Endometrial microvascular endothelial cells (primary cell): Measurements from ENCODE around the gene HMGXB3. TPM values are rescaled to one million over a fixed set of nuclear protein-coding genes. Genes with fewer than 3 reads are reported as not detected.
"Not testable (repeated sequence)": the region's sequence is repeated elsewhere in the genome, so short reads cannot be mapped to it uniquely, and the experiment has no call there.

ENCODE experiments used
- in situ Hi-C: cut with HindIII; loops from 2 replicates; pipeline ENCODE4 v1.10.0; 2017; ENCODE audit warnings: low sequenced_read_pairs, low pct_unique_long_range_greater_than_20kb; ENCODE audit errors: inconsistent ontology term
- total RNA-seq: library from RNA; depleted of rRNA; stranded (reverse); fragments of >200 nt; gene quantifications from one replicate; pipeline ENCODE4 v1.2.3, GENCODE V29; 2015; ENCODE audit errors: inconsistent ontology term

Gene HMGXB3
- total RNA-seq, 1 donor from 2014 or later = 26.0 TPM

DNA sequence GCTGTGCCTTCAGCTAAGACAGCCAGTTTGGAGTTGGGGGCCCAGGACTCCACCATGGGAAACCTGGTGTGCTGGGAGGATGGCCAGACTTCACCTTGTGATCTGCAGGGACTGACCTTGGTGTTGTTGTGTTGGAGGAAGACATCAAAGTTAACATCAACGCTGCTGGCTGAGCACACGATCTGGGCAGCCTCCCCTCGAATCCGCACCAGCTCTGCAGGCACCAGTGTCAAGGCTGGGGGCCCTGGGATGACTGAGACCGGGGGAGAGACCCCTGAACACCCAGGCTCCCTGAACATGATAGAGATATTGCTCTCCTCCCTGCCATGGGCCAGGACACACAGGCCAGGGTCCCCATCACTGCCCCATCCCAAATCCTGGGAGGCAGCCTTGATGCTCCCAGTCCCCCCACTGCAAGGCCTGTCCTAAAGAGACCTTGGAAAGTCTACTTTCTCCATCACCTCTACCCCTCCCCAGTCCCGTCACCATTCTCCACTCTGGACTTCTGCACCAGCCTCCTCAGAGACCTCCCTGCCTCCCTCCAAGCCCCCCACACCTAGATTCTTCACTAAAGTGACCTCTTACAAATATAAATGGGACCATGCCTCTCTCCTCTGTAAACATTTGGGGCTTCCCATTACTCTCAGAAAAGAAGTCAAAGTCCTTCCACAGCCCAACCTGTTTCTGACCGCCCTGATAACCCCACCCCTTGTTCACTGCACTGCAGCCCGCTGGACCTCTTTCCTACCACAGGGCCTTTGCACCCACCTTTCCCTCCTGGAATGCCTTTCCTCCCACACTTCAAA, 77.7 kb downstream of the HMGXB3 start:
- in situ Hi-C loops = no loop called here

DNA sequence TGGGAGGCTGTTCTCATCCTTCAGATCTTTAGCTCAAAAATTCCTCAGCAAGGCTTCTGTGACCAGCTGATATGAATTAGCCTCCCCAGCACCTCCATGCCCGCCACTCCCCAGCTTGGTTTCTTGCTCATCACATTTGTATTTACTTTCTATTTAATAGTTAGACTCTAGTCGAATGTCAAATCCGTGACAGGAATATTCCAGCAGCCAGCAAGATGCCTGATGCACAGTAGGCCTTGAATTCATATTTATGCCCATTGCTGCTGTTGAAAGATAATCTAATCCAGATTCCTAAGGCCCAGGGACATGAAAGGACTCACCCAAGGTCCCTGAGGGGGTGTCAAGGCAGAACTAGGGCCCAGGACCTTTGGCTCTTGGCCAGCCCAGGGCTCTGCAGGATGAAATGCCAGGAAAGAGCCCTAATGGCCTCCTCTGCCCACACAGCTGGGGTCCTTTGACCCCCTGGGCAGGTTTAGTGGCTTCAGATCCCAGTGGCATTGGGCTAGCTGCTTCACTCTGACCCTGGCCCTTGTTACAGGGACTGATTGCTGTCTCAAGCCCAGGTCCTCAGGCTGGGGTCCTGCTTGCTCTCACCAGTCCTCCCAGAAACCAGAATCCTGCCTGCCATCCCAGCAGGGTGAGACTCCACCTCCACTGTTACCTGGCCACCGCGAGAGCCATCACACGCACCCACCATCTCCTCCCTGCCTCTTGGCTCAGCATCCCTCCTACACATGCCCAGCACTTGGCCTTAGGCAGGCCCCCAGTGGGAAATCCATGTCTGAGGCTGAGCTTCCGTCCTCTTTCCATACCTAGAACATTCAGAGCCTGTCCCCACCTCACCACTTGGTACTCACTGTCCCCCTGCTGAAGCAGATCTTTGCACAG, 78.5 kb downstream of the HMGXB3 start:
- in situ Hi-C loops = no loop called here

DNA sequence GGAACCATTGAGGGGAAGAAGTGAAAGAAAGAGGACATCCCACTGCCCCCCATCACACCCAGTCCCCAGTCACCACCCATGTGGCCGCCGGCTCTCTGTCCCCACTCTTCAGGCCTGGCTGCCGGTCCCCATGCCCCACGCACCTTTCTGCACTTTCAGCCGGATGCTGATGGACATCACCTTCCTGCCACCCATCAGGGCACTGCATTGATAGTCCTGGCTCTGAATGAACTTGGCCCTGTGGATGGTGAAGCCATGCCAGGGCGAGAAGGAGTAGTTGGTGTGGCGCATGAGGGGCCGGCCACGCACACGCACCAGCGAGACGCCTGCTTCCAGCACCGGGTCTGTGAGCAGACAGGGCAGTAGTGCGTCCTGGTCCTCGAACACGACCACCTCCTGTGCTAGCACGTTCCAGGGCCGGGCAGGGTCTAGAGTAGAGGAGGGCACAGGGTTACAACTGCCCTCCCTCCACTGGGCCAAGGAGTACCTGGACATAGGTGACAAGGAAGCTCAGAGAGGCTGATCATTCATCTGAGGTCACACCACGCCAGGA, 79.4 kb downstream of the HMGXB3 start:
- in situ Hi-C loops = no loop called here

DNA sequence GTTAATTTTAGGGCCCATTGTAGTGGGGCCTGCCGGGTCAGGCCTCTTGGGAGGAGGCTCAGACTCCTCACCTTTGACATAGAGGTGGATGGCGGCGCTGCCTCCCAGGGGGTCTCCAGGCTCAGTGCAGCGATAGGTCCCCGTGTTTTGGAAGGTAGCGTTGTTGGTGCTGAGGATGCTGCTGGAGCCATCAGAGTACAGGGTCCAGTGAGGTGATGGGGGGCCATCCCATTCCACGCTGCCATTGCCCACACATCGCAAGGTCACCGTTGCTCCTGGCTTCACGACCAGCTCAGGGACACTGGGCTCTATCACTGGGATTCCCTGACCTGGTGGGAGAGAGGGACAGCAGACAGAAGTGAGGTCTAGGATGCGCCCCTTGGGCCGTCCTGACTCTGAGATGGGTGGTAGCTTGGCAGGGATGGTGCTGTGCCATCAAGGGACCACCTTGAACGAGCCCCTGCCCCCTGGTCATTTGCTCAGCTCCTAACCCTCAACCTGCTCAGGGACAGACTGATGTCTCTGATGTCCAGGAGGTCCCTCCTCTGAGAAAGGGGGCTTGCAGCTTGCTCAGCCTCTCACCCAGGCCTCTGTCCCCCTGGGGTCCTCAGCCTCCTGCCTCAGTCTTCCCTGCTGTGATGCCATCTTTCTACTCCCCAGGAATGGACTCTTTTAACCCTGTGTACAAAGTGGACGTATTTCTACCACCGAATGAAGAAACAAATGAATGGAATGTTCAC, 80.3 kb downstream of the HMGXB3 start:
- in situ Hi-C loops = no loop called here

DNA sequence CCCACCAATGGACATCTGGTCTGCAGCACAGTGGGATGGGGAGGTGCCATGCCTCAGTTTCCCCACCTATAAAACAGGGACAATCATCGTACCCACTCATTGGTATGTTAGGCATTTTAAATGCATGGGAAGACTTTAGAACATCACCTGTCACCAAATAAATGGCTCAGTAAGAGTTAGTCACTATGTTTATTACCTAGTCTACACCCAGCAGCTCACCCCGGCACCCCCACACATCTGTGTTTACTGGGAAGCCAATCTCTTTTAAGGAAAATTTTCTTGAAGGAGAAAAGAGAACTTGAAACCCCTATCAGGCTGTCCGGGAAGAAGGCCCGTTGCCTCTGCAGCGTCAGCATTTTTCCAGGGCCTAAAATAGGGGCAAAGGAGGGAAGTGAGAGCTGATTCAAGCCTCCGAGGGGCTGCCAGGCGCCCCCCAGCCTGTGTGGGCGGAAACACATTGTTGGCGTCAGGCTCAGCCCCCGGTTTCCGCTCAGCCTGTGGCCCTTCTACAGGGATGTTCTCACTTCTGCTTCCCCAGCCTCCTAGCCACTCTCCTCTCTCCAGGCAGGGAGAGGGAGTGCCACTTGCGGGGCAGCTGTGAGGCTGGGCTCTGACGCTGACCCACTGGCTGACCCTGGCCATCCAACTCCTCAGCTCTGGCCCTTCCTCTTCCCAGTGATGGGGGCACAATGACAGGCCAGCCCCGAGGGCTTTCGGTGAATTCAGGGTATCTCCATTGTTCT, 81.2 kb downstream of the HMGXB3 start:
- in situ Hi-C loops = no loop called here

DNA sequence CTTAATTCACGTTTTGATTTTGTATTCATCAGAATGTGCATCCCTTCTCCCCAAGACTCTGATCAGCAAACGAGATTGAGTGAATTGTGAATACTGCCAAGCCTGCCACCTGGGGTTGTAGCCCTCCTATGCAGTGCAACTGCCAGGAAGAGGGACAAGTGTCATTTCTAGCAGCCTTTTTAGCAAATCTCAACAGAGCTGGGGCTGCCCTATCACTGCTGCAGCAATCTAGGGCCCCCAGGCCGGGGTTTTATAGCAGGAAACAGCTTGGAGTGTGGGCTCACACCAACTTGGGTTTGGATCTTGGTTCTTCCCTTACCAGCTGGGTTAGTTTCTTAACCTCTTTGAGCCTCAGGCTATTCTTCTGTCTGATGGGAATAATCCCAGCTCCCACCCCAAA, 81.8 kb downstream of the HMGXB3 start:
- in situ Hi-C loops = no loop called here

DNA sequence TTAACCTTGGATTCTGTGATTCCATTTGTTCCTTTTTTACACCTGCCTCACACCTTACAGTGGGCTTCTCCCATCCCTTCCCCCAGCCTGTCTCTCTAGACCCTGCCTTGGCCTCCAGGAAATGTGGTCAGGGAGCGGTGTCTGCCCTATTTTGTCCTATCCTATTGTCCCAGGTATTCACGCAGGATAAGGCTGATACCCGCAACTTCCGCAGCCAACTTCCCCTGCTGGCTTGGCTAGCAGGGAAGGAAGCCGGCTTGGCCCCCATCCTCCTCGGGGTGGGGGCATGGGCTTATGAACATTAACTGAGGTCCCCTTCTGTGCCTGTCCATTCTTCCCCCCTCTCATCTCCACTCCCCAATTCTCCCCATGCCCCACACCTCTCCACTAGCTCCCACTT, 82.3 kb downstream of the HMGXB3 start:
- in situ Hi-C loops = no loop called here

DNA sequence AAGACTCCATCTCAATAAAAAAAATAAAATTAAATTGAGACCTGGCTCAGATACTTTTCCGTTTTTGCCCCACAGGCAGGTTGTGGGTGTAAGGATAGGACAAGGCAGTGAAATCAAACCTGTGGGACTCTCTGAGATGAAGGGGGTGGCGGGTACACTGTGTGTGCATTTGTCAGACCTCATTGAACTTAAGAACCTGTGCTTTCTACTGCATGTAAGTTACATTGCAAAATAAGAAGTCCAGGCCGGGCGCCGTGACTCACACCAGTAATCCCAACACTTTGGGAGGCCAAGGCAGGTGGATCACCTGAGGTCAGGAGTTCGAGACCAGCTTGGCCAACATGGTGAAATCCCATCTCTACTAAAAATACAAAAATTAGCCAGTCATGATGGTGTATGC, 84.2 kb downstream of the HMGXB3 start:
- in situ Hi-C loops = not testable (repeated sequence)

DNA sequence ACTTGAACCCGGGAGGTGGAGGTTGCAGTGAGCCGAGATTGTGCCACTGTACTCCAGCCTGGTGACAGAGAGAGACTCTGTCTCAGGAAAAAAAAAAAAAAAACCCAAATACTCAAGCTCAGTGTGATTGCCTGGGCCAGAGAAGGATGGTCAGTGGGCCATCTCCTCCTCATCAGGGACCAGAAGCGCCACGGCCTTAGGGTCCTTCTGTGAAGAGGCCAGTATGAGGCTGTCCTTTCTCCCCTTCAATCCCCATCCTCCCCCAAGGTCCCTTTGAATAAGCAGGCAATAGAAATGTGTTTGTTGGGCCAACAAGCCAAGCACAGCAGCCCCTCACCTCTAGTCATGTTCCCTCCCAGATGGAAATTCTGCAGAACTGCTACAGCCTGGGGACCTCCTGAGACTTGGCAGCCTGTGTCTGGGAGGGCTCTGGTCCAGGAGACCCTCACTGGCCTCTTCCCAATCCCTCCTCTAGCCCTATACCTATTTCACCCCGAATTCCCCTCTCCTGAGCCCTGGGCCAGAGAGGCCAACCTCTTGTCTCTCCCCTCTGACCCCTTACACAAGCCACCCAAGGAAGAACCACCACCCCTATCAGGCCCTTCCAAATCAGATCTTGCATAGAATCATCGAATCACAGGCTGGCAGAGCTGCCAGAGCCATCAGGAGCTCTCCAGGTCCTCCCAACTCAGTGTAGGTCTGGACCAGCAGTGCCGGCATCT, 84.8 kb downstream of the HMGXB3 start:
- in situ Hi-C loops = no loop called here

DNA sequence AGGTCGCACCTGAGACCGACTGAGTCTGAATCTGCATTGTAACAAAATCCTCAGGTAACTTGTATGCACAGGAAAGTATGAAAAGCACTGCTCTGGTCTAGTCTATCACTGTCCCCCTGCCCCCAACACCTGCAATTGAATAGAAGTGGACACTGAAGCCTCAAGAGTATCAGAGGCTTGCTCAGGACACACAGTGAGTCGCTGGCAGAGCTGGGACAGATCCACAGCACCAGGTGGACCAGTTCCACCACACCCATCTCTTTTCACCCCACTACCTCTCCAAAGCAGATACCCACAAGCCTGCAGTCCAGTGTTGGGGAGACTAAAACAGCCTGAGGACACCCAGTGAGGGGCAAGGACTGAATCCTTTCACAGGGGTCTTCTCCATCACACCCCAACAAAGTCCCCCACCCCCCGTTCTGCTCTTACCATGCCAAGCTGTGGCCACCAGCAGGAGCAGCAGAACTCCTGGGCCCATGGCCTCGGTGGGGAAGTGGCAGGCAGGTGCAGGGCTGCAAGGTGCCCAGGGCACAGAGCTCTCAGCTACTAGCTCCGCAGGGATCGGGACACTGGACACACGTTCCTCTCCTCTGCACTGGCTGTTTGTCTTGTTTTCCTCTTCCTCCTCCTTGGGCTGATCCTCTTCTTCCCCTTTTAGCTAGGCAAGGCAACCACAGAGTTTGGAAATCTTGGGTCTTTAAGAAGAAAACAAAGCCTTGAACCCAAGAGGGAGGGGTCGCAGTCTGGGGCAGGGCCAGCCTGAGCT, 85.6 kb downstream of the HMGXB3 start, which contains the start of gene CSF1R:
Gene CSF1R, minus strand, starts transcription at position 605 of the 766 bp plus-strand sequence. Its CDS starts 127 bp downstream, at position 478.
- in situ Hi-C loops = no loop called here

DNA sequence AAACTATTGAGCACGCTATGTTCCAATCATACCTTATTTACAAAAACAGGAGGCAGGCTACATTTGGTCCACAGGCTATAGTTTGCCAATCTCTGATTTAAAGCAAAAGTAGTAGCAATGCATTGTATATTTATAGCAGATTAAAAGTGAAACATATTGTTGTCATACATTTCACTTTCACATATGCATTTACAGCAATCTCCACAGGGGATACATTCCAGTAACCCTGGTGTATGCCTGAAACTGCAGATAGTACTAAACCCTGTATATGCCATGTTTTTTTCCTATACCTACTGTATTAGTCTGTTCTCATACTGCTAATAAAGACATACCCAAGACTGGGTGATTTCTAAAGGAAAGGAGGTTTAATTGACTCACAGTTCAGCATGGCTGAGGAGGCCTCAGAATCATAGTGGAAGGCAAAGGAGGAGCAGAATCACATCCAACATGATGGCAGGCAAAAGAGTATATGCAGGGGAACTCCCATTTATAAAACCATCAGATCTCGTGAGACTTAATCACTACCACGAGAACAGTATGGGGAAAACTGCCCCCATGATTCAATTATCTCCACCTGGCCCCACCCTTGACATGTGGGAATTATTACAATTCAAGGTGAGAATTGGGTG, 91.7 kb downstream of the HMGXB3 start:
- in situ Hi-C loops = no loop called here

DNA sequence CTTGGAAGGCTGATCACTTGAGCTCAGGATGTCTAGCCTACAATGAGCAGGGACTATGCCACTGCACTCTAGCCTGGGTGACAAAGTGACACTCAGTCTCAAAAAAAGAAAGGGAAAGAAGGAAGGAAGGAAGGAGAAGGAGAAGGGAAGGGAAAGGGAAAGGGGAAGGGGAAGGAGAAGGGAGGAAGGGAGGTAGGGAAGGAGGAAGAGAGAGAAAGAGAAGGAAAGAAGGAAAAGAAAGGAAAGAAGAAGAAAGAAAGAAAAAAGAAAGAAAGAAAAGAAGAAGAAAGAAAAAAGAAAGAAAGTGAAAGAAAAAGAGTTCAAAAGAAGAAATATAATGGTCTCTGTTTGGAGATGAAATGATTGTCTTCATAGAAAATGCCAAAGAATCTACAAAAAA, 96.6 kb downstream of the HMGXB3 start:
- in situ Hi-C loops = no loop called here

DNA sequence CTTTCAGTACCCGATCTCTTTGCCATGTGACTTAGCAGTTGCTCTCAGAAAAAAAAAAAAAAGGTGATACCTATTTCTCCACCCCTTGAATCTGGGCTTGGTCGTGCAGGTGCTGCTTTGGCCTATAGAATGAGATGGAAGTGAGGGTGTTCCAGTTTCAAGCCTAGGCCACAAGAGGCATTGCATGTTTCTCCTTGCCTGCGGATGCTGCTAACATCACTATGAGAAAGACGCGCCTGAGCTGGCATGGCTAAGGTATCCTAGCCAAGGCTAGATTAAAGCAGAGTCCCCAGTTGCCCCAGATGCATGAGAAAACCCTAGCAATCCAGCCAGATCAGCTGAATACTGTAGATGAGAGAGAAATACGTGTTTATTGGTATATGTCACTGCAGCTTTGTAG, 100.5 kb downstream of the HMGXB3 start:
- in situ Hi-C loops = no loop called here
